DMS53 (cell line): ENCODE data around the gene ZDHHC18.
A peak's percentile ranks its signal among the peaks of the same experiment; 100 is the strongest.

ENCODE experiments used
- DNase-seq: peaks from one replicate; lab custom pipeline; 2025; lab: John Stamatoyannopoulos, UW

The ZDHHC18 gene

GRCh38 chr1:26900001-26900814 lies 73.7 kb downstream of the ZDHHC18 start, which contains the start of gene GPATCH3:
Gene GPATCH3, minus strand, starts transcription at chr1:26900467. Its CDS starts 25 bp downstream, at chr1:26900442.
- peak; percentile 97 for DNase-seq

- peak; percentile 32 for DNase-seq
Measured at GRCh38 chr1:26900815-26901511, 74.5 kb downstream of the ZDHHC18 start.
